Panc1 (cell line): ENCODE data around the gene NMNAT3.

Experiments
- POLR2AphosphoS5 ChIP-seq: IDR thresholded peaks from 2 replicates; pipeline ENCODE4 v1.6.1; 2012; ENCODE audit warnings: mild to moderate bottlenecking, low read depth, low read length, moderate library complexity
- TF ChIP-seq, protein P1 (sequence below): fragments of 450-650 bp; IDR thresholded peaks from 2 replicates; pipeline ENCODE4 v1.5.1; 2017; ENCODE audit warnings: mild to moderate bottlenecking
- TF ChIP-seq, protein P2 (sequence below), 2 experiments: IDR thresholded peaks; 2 replicates each; pipeline ENCODE4 v1.6.1; 2011 to 2012; ENCODE audit warnings: low read depth in 2 of 2, control low read depth in 1 of 2, low read length in 1 of 2, mild to moderate bottlenecking in 1 of 2, moderate library complexity in 1 of 2; ENCODE audit not compliant: insufficient read depth in 1 of 2

DNA sequence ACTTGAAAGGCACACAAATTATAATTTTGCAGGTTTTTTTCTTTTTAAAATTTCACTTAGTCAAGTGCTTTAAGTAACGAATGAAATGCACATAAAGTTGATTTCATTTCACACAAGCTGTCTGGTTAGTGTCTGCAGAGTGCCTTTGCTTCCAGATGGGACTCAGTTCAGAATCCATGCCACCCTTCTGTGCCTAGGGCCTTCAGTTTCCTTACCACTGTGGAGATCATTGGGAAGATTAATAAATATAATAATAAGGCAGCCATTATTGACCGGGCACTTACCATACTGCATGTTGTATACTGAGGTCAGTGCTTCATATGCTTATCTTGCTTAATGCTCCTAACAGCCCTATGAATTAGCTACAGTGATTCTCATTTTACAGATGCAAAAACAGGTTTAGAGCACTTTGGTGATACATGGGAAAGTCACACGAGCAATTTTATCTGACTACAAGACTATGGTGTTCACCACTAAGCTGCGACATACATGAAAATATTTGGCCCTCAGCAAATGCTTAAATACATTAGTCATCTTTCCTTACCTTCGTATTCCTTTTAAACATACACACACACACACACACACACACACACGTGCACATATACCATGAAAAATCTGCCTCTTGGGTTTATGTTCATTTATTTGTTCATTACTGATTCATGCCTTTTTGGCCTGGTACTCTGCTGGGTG lies 3.1 kb downstream of the NMNAT3 start:
- TF ChIP-seq, protein P1, sequence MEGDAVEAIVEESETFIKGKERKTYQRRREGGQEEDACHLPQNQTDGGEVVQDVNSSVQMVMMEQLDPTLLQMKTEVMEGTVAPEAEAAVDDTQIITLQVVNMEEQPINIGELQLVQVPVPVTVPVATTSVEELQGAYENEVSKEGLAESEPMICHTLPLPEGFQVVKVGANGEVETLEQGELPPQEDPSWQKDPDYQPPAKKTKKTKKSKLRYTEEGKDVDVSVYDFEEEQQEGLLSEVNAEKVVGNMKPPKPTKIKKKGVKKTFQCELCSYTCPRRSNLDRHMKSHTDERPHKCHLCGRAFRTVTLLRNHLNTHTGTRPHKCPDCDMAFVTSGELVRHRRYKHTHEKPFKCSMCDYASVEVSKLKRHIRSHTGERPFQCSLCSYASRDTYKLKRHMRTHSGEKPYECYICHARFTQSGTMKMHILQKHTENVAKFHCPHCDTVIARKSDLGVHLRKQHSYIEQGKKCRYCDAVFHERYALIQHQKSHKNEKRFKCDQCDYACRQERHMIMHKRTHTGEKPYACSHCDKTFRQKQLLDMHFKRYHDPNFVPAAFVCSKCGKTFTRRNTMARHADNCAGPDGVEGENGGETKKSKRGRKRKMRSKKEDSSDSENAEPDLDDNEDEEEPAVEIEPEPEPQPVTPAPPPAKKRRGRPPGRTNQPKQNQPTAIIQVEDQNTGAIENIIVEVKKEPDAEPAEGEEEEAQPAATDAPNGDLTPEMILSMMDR, result no peak
- TF ChIP-seq, protein P2, sequence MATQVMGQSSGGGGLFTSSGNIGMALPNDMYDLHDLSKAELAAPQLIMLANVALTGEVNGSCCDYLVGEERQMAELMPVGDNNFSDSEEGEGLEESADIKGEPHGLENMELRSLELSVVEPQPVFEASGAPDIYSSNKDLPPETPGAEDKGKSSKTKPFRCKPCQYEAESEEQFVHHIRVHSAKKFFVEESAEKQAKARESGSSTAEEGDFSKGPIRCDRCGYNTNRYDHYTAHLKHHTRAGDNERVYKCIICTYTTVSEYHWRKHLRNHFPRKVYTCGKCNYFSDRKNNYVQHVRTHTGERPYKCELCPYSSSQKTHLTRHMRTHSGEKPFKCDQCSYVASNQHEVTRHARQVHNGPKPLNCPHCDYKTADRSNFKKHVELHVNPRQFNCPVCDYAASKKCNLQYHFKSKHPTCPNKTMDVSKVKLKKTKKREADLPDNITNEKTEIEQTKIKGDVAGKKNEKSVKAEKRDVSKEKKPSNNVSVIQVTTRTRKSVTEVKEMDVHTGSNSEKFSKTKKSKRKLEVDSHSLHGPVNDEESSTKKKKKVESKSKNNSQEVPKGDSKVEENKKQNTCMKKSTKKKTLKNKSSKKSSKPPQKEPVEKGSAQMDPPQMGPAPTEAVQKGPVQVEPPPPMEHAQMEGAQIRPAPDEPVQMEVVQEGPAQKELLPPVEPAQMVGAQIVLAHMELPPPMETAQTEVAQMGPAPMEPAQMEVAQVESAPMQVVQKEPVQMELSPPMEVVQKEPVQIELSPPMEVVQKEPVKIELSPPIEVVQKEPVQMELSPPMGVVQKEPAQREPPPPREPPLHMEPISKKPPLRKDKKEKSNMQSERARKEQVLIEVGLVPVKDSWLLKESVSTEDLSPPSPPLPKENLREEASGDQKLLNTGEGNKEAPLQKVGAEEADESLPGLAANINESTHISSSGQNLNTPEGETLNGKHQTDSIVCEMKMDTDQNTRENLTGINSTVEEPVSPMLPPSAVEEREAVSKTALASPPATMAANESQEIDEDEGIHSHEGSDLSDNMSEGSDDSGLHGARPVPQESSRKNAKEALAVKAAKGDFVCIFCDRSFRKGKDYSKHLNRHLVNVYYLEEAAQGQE (IDR thresholded peaks at IDR 0.05; ENCODE audit: insufficient read depth in 1 of 2, low read depth in 2 of 2, low read length in 1 of 2), result no peak
- no peak for TF ChIP-seq POLR2AphosphoS5
